Stimulated activated CD4-positive, alpha-beta T cell treated with anti-CD3 and anti-CD28 coated beads, Interleukin-1b, Interleukin-23, amount 100 ng/mL, for 24 hours (primary cell): ENCODE data around the gene ARHGAP42.

Source experiments
- DNase-seq, 4 experiments: peaks; one replicate each; pipeline ENCODE4 v3.0.0-alpha.2; 2020; ENCODE audit warnings: low read depth in 4 of 4, low spot score in 1 of 4

The ARHGAP42 gene

GRCh38 chr11:100914415-100915110 is 227.5 kb downstream of the ARHGAP42 start:
- no peak for DNase-seq

DNA sequence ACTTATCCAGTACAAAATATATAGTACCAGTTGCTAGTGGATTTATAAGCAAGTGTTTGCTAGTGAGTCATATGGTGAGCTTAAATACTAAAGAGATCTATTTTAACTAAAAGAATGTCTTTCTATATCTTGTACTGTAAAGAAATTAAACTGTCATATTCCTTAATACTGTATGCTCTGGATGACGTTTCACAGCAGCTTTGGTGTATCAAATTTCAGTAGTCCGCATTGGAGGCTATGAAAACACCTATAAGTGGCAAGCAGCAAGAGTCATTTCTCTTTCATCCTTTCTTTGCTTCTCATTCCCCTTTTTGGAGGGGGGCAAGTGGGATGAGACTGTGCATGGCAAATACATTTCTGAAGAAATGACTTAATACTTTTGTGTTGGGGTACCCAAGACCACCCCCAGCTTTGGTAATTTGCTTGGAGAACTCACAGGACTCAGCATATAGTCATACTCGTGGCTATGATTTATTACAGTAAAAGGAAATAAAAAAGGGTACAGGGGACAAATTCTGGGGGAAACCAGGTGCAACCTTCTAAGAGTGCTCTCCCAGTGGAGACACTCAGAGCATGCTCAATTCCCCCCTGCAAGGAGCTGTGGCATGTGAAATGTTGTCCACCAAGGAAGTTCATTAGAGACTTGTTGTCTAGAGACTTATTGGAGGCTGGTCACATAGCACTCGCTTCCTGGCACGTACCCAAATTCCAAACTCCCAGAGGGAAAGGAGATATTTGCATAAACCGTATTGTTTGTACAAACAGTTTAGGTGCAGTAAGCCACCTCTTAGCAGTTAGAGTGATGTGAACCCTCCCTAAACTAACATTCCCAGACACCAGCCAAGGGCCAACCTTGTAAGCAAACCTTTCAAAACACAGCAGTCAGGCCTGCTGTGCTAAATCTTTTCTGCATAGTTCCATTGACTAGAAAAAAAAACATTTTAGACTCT is 231.7 kb downstream of the ARHGAP42 start:
- DNase-seq, result no peak

GRCh38 chr11:100920593-100920992 is 233.5 kb downstream of the ARHGAP42 start:
- no peak for DNase-seq

GRCh38 chr11:100922121-100922520 is 235.0 kb downstream of the ARHGAP42 start:
- DNase-seq, result no peak

DNA sequence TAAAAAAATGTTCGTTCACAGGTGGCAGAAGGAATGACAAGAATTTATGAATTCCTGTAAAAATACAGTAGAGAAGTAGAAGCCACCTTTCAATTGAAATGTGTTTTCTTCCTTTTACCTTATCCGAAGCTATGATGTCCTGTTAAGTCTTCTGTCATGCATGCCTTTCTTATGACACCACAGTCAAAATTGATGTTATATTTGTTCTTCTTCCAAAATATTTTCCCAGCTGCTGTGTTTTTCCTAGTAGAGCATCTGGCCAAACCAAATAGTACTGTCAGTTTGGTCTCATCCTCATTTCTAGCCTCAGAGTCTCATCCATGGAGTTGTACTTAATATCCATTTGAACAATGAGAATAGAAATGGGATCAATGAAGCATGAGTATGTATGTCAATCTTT is 236.5 kb downstream of the ARHGAP42 start:
- no peak for DNase-seq

DNA sequence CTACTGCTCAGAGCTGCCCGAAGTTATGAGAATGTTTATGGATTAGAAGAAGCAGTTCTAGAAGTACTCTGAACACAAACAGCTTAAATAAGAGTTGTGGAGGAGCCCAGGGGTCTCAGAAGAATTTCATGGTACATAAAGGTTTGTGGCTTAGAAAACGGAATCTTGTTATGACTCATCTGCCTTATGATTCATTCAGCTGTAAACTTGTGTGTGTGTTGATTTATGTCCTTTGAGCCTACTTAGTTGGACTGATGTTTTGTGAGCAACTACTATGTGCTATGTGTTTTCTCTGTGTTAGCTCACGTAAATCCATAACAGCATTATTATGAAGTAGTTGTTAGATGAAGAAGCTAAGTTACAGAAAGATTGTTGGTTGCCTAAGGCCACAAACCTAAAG is 238.8 kb downstream of the ARHGAP42 start:
- no peak for DNase-seq

DNA sequence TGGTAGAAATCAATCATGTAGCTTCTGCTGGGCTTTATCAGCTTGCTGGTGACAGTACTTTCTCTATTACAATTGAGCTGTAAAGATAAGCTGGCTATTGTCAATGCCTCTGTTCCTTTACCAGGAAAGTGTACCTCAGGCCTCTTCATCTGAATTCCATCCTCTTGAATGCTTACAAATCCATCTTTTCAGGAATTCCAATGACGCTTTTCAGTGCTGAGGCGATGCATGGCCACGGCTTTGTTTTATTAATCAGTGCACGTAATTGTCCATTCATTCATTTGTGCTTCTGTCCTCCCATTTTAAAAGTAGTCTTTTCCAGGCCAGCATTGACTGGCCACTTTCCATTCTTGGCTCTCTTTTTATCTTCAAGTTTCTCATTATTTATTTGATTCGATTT is 240.5 kb downstream of the ARHGAP42 start:
- DNase-seq, result no peak

DNA sequence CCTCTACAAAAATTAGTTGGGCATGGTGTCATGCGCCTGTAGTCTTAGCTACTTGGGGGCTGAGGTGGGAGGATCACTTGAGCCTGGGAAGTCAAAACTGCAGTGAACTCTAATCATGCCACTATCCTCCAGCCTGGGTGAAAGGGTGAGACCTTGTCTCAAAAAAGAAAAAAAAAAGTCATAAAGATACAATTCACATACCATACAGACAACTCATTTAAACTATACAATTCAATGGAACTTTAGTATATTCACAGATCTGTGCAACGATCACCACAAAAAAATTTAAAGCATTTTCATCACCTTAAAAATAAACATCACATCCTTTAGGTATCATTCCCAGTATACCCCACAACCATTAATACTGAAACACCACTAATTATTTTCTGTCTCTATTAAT is 241.3 kb downstream of the ARHGAP42 start:
- DNase-seq, result no peak

- DNase-seq, result no peak
Observed at GRCh38 chr11:100929377-100929776, 242.3 kb downstream of the ARHGAP42 start.

DNA sequence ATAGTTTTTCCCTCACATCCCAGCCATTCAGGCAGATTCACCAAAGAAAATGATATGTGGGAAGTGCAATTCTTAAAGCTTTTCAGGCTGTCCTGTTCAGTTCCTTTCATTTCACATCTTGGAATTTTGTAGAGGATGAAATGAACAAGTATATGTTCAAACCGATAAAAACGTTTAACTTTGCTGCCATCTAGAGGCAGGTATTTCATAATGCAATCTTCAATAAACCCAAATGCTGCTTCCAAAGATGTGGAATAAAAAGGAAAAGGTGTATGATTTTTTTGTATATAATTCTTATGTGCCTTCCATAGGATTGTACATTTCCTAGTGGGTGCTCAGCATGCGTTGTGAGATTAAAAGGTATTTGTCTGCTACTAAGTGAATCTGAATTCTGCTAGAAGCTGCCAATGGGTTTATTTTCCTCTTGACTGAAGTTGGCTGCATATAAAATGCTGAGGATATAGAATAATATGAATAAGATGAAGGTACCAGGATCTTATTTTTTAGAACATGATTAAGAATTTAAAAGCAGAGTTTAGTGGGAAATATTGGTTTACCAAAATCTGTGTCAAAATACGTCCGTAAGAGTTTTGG is 243.2 kb downstream of the ARHGAP42 start:
- no peak for DNase-seq

DNA sequence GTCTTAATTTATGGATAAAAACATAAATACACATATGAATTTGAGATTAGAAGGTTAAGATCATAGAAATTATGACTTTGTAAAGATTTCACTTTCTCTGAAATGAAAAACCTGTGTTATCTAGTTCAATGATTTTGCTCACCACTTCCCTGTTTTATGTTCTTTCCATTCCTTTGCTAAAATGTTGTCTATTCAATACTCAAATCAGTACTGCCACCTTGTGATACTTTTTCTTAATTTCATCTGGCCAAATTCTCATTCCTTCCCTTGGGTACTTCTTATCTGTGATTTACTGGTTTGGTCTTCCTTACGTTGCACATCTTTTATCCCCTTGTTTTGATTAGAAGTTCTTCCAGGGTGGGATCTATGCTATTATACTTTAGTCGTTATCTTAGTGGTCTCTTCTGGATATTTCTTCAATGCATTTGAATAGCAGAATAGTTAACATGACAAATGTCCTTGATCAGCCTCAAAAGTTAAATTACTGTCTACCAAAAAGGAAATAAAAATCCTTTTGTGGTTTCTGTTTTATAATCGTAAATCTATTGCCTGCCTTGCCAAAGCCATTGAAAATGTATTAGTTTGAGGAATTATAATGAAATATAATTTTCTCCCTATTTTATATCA is 245.5 kb downstream of the ARHGAP42 start:
- DNase-seq, result no peak

GRCh38 chr11:100936781-100937180 is 249.7 kb downstream of the ARHGAP42 start:
- no peak for DNase-seq

- DNase-seq, result no peak
Observed at GRCh38 chr11:100939571-100939970, 252.5 kb downstream of the ARHGAP42 start.

GRCh38 chr11:100940111-100940510 is 253.0 kb downstream of the ARHGAP42 start:
- DNase-seq, result no peak

GRCh38 chr11:100941033-100941432 is 253.9 kb downstream of the ARHGAP42 start:
- no peak for DNase-seq

GRCh38 chr11:100942016-100942415 is 254.9 kb downstream of the ARHGAP42 start:
- DNase-seq, result no peak

- DNase-seq, result no peak
Observed at GRCh38 chr11:100948936-100949335, 261.8 kb downstream of the ARHGAP42 start.

DNA sequence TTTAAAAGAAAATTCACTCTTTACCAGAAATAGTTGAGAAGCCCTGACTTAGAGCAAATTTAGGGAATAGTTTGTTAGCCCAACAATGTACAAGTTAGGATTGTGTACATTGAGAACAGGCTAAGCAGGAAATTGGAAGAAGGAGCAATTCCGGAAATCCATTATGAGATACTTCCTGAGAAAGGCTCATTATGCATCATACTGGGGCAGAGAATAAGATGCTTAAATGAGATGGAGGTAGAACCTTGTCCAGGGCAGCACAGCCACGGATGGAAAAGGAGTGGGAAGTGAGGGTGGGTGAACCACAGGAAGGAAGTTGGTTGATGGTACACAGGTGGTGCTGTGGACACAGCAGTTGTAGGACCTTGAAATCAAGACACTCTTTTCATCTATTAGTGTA is 262.4 kb downstream of the ARHGAP42 start:
- DNase-seq, result no peak

- no peak for DNase-seq
Observed at GRCh38 chr11:100955318-100955717, 268.2 kb downstream of the ARHGAP42 start.

- no peak for DNase-seq
Observed at GRCh38 chr11:100956351-100956750, 269.3 kb downstream of the ARHGAP42 start.

DNA sequence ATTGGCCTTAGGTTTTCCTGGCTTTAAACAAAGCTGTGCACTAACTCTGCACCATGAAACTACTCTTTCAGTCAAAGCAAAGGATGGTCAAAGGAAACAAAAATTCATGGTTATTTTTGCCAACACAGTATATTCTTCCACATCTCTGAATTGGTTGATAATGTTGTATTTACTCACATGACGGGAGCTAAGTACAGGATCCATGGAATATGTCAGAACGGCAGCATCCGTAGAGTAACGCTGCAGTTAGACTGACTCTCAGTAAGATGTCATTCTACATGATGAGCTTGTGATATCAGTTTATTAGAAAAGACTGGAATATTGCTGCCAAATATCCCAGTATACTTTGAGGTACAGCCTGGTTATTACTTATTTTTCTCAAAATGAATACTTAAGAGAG is 270.4 kb downstream of the ARHGAP42 start:
- no peak for DNase-seq

GRCh38 chr11:100961633-100962032 is 274.5 kb downstream of the ARHGAP42 start:
- DNase-seq, result no peak
